HG03108 (cell line): ENCODE results near the gene GP1BB.
"Not testable (repeated sequence)": the region's sequence is repeated elsewhere in the genome, so short reads cannot be mapped to it uniquely, and the experiment has no call there.

Experiments
- ATAC-seq: cut with Tn5 transposase; IDR thresholded peaks from one replicate; pipeline ENCODE4 v1.9.1; 2021; ENCODE audit warnings: moderate library complexity; ENCODE audit not compliant: unreplicated experiment

The GP1BB gene

GRCh38 chr22:19723232-19723982 lies at the start of gene GP1BB:
Gene GP1BB, plus strand, starts transcription at chr22:19723539. Its CDS starts 31 bp downstream, at chr22:19723570.
- ATAC-seq = no peak

GRCh38 chr22:19673660-19674059 lies 49.7 kb upstream of the GP1BB start:
- no peak for ATAC-seq

GRCh38 chr22:19674129-19674928 lies 49.0 kb upstream of the GP1BB start:
- ATAC-seq = no peak

GRCh38 chr22:19674929-19675253 lies 48.4 kb upstream of the GP1BB start:
- no peak for ATAC-seq

GRCh38 chr22:19675428-19675827 lies 47.9 kb upstream of the GP1BB start:
- no peak for ATAC-seq

GRCh38 chr22:19676437-19676836 lies 46.9 kb upstream of the GP1BB start:
- ATAC-seq = not testable (repeated sequence)

- no peak for ATAC-seq
These were observed 44.3 kb upstream of the GP1BB start for GRCh38 chr22:19678949-19679521.

GRCh38 chr22:19679522-19680101 lies 43.7 kb upstream of the GP1BB start:
- no peak for ATAC-seq

GRCh38 chr22:19680287-19680881 lies 43.0 kb upstream of the GP1BB start:
- no peak for ATAC-seq

- ATAC-seq = no peak
These were observed 42.2 kb upstream of the GP1BB start for GRCh38 chr22:19680911-19681862.

- no peak for ATAC-seq
These were observed 41.5 kb upstream of the GP1BB start for GRCh38 chr22:19681863-19682245.

GRCh38 chr22:19686946-19687345 lies 36.4 kb upstream of the GP1BB start:
- ATAC-seq = no peak

- ATAC-seq = no peak
These were observed 35.6 kb upstream of the GP1BB start for GRCh38 chr22:19687561-19688300.

- ATAC-seq = no peak
These were observed 34.7 kb upstream of the GP1BB start for GRCh38 chr22:19688301-19689290.

- no peak for ATAC-seq
These were observed 33.9 kb upstream of the GP1BB start for GRCh38 chr22:19689408-19689807.

- no peak for ATAC-seq
These were observed 32.2 kb upstream of the GP1BB start for GRCh38 chr22:19691007-19691720.

GRCh38 chr22:19691721-19692341 lies 31.5 kb upstream of the GP1BB start:
- no peak for ATAC-seq
